ENCODE results near the gene WDR7. TPM values are rescaled to one million over a fixed set of nuclear protein-coding genes. Genes with fewer than 3 reads are reported as not detected.

Gene WDR7
- total and polyA plus RNA-seq, 9 of the 15 experiments (the other 6 are each of a cell fraction or from before 2014, with no cell fraction given): 1.4 to 9.4 (median 5.3) TPM

- CTCF ChIA-PET (ENCODE audit: low intra/inter-chr PET ratio): no interaction called here
- H3K9me1 ChIP-seq (ENCODE audit: control insufficient read depth, insufficient read depth, low read length): no peaks in the 10 kb centered on the region
- H3K27me3 ChIP-seq (ENCODE audit: control insufficient read depth in 2 of 2, insufficient read depth in 2 of 2, low read length in 2 of 2): no peaks in the 10 kb centered on the region
- WGBS (ENCODE audit: insufficient coverage, low coverage, missing lambda C conversion rate): 69% methylated on average over 3 of the region's 3 CpGs
- H3K9ac ChIP-seq (ENCODE audit: insufficient read depth in 1 of 2, low read depth in 2 of 2, low read length in 2 of 2): no peak overlapping the region
- no peak overlapping the region for H2AFZ ChIP-seq (ENCODE audit: low read depth, low read length)
- no peaks in the 10 kb centered on the region for H3K9me3 ChIP-seq (replicated peaks; ENCODE audit: control insufficient read depth, insufficient read depth, low read depth, low read length)
- H3K79me2 ChIP-seq (ENCODE audit: control insufficient read depth, insufficient read depth, low read length): no peaks in the 10 kb centered on the region
- no peaks in the 10 kb centered on the region for H3K36me3 ChIP-seq (ENCODE audit: control insufficient read depth, insufficient read depth, low read length)
- no peaks in the 10 kb centered on the region for H4K20me1 ChIP-seq (replicated peaks; ENCODE audit: control insufficient read depth, insufficient read depth, low read length)
- intact Hi-C loops (cut with micrococcal nuclease) (no loop called here), in situ Hi-C loops (cut with MboI) (no loop called here)
- no TSS peak for BruUV-seq (replicated peaks)
- POLR2A ChIA-PET: no interaction called here
- TF ChIP-seq STAT5A (IDR thresholded peaks at IDR 0.05; ENCODE audit: borderline replicate concordance, low read length): no peak
- no peak for TF ChIP-seq ZBTB17 (CRISPR knock-in tag; IDR thresholded peaks at IDR 0.05)
- TF ChIP-seq FOXM1 (IDR thresholded peaks at IDR 0.05; ENCODE audit: low read depth): no peak
- no peak for TF ChIP-seq FOXM1 (CRISPR knock-in tag; IDR thresholded peaks at IDR 0.05; ENCODE audit: low read depth)
- TF ChIP-seq SLC30A9 (CRISPR knock-in tag; IDR thresholded peaks at IDR 0.05): no peak
- no peak for TF ChIP-seq SP2 (IDR thresholded peaks at IDR 0.05; ENCODE audit: extremely low read depth, low read depth, low read length, poor library complexity, severe bottlenecking)
- no peak for TF ChIP-seq NONO (IDR thresholded peaks at IDR 0.05; ENCODE audit: low read depth in 2 of 2, low read length in 1 of 2)
- TF ChIP-seq ZNF584 (CRISPR knock-in tag; IDR thresholded peaks at IDR 0.05; ENCODE audit: low read depth): no peak
- no peak for TF ChIP-seq THRAP3 (IDR thresholded peaks at IDR 0.05; ENCODE audit: borderline replicate concordance)
- TF ChIP-seq ZNF165 (CRISPR knock-in tag; IDR thresholded peaks at IDR 0.05; ENCODE audit: borderline replicate concordance): no peak
- TF ChIP-seq LCOR (CRISPR knock-in tag; IDR thresholded peaks at IDR 0.05): no peak
- no peak for TF ChIP-seq UBTF (IDR thresholded peaks at IDR 0.05; ENCODE audit: borderline replicate concordance in 1 of 2, low read depth in 2 of 2, low read length in 2 of 2)
- TF ChIP-seq SIN3A (IDR thresholded peaks at IDR 0.05; ENCODE audit: borderline replicate concordance in 2 of 2, control insufficient read depth in 1 of 2, low read depth in 2 of 2, low read length in 2 of 2): no peak
- TF ChIP-seq ZNF695 (CRISPR knock-in tag; IDR thresholded peaks at IDR 0.05): no peak
- H3K4me2 ChIP-seq (ENCODE audit: insufficient read depth, low read length): no peak overlapping the region
- no peak overlapping the region for H3K4me3 ChIP-seq
- H3K27ac ChIP-seq (ENCODE audit: extremely low read depth, low read depth, low read length): no peak overlapping the region
- no peaks in the 10 kb centered on the region for H3K4me1 ChIP-seq (replicated peaks in 1 of 2; ENCODE audit: control insufficient read depth in 2 of 2, insufficient read depth in 2 of 2, low read length in 2 of 2)
- no peak for ATAC-seq
- no peak for DNase-seq (ENCODE audit: extremely low read depth in 1 of 4, low spot score in 3 of 4)
- no peak for FAIRE-seq
Measured at GRCh38 chr18:56789889-56790180, 138.7 kb downstream of the WDR7 start.

All from K562 (cell line).